HG03045 (cell line): Measurements from ENCODE around the gene CD84.
A peak's percentile ranks its signal among the peaks of the same experiment; 100 is the strongest.
"Not testable (repeated sequence)": the region's sequence is repeated elsewhere in the genome, so short reads cannot be mapped to it uniquely, and the experiment has no call there.

Source experiments
- ATAC-seq: cut with Tn5 transposase; IDR thresholded peaks from one replicate; pipeline ENCODE4 v1.9.1; 2021; ENCODE audit warnings: mild to moderate bottlenecking, moderate library complexity; ENCODE audit not compliant: unreplicated experiment

CD84 gene

DNA sequence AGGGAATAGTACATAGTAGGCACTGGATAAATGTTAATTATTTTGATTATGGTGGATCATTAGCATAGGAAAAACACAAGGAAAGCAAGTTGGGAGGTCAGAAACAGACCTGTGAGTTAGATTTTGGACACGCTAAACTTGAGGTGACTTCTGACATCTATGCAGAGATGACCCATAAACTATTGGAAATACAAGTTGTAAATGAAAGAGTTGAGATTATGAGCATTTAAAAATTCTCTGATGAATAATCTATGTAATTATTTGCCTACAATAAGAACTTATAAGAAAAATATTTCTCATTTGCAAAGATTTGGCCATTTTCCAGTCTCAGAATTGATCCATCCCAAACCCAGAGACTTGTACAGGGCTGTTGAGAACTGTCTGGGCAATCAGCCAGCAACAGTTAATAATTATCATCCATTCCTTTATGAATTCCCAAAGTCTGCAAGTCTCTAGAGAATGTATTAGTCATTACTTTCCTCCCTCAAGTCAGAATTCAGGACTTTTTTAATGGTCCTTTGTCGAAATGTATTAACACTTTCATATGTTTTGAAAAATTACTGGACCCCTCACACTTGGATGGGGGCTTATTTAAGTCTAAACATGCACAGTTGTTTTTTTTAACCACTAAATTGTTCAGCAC lies 36.9 kb downstream of the CD84 start:
- ATAC-seq, result no peak

DNA sequence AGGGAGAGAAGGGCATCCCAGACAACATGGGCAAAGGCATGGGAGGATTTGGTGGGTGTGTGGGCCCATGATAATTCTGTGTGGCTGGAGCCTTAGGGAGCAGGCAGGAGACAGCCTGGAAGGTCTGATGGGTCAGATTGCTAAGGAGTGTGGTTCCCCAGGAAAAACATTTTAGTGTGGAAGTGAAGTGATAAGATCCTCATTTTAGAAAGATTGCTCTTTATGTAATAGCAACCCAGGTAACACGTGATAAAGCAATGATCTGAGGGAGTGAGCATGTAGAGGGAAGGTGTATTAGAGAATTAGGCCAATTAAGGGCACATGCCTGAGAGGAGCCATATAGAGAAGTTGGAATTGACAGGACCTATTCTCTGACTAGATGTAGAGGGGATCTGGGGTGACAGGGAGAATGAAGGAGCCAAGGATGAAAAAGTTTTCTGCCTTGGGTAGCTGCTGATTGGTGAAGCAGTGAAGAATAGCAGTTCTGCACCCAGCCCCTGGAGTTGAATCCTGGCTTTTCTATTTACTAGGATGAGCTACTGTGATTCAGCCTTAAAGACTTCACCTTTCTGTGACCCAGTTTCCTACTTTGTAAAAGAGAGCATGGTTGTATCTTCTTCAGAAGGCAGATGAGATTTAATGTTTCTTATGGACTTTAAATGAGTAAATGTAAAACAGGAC lies 37.5 kb downstream of the CD84 start:
- ATAC-seq, result no peak

DNA sequence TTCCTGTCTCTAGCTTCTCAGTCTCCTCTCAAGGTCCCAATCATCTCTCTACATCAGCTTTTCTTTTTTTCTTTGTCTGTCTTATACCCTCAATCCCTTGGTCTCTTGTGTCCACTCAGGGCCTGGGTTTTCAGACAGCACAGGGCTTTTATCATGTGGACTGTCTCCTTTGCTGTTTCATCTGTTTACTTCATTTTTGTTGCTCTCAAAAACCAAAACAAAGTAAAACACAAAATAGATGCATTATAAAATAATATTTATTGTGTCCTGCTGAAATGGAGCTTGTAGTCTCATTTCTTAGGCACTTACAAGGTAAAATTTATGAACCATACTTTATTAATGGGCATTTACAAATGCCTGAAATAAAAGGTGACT lies 38.5 kb downstream of the CD84 start:
- no peak for ATAC-seq

DNA sequence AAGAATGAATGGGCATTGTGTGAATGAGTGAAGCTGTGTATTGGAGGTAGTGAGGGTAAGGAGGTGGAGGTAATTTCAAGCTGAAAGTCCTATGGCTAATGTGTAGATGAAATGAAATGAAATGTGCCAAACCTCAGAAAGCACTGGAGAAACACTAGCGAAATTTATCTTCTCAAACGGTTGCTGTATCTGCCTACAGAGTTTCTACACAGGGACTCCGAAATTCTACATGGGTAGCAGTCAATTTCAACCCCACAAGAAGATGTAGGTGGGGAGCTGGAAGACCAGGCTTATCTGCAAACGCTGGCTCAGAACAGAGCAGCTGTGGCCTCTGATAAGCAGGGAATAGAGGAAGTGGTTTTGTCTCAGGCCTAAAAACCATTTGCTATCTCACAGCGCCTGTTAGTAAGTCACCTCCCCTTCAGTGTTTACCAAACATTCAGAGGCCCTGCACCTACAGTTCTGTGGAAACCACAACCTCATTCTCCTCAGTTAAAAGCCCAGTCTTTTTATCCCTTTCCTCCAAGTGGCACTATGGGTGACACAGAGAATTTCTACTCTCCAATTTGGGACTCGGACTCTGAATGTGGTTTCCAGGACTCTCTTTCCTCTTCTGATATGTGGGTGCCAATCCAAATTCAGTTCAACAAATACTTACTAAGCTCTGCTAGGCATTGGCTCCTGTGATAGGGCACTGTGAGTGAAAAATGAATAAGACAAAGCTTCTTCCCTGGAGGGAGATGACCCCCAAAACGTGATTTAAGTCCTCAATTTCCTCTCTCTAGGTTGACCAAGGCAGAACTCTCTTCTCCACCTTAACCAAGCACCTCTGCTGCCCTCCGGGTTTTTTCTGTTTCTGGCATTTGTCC lies 39.1 kb downstream of the CD84 start:
- ATAC-seq, result peak; percentile 83

DNA sequence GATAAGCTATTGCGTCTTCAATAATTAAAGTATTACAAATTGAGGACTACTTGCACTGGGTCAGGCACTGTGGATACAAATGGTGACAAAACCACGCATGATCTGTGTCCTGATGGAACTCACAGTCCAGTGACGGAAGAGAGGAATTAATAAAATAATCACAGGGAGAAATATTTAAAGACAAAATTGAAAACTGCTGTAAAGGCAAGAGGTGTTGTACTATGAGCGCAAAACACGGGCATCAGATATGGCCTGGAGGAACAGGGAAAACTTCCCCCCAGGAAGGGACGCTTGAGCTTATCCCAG lies 39.7 kb downstream of the CD84 start:
- no peak for ATAC-seq

DNA sequence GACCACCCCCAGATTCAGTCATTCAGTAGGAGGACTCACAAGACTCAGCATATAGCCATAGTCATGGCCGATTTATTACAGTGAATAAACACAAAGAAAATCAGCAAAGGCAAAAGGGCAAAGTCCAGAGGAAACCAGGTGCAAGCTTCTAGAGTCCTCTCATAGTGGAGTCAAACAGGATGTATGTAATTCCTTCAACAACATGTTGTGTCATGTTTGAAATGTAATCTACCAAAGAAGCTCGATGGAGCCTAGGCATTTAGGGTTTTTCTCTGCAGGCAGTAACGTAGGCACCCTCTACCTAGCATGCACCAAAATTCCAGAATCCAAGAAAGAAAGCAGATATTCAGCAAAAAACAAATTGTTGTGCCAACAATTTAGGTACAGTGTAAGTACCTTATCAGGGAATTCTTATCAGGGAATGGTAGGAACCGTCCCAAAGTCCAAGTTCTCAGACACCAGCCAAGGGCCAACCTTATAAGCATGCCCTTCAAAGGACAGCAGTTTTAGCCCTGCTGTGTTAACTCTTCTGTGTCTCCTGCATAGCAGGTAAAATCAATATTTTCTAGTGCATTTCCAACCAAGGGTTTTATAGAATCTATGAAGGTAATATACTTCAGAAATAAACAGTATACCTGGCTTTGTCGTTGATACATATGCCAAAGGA lies 40.2 kb downstream of the CD84 start:
- ATAC-seq, result no peak

DNA sequence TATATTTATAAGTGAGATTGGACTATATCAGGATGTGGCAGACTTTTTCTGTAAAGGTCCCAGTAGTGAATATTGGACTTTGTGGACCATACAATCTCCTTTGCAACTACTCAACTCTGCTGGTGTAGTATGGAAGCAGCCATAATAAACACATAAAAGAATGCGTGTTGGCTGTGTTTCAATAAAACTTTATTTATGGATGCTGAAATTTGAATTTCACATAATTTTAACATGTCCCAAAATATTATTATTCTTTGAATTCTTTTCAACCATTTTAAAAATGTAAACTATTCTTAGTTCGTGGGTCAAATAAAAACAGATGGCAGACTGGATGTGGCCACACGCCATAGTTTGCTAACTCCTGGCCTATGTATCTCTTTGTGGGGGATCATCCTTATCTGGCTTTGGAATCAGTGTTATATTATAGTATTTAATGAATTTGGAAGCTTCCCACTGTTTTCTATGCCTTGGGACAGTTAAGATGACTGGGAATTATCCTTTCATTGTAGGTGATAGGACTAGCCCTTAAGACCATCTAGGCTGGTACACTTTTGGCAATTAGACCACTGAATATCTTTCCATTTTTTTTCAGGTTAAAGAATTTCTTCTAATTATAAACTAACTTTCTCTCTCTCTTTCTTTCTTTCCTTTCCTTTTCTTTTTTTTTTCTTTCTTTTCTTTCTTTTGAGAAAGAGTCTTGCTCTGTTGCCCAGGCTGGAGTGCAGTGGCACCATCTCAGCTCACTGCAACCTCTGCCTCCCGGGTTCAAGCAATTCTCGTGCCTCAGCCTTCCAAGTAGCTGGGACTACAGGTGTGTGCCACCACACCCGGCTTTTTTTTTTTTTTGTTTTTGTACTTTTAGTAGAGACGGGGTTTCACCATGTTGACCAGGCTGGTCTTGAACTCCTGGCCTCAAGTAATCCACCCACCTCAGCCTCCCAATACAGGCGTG lies 41.3 kb downstream of the CD84 start:
- no peak for ATAC-seq

DNA sequence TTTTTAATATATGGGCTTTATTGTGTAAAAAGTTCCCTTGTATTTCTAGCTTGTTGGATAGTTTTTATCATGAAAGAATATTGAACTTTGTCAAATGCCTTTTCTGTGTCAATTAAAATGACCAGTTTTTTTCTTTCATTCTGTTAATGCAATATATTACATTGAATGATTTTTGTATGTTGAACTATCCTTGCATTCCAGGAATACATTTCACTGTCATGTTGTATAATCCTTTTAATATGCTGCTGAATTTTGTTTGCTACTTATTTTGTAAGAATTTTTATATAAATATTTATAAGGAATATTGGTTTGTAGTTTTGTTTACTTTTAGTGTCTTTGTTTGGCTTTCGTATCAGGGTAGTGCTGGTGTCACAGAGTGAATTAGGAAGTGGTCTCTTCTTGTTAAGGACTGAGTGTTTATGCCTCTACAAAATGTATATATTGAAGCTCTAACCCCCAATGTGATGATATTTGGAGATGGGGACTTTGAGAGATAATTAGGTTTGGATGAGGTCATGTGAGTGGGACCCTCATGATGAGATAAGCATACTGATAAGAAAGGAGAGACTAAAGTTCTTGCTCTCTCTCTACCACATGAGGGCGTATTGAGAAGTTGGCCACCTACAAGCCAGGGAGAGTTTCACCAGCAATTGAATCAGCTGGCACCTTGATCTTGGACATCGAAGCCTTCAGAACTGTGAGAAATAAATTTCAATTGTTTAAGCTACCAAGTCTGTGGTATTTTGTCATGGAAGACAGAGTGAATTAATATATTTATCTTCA lies 44.3 kb downstream of the CD84 start:
- ATAC-seq, result no peak

DNA sequence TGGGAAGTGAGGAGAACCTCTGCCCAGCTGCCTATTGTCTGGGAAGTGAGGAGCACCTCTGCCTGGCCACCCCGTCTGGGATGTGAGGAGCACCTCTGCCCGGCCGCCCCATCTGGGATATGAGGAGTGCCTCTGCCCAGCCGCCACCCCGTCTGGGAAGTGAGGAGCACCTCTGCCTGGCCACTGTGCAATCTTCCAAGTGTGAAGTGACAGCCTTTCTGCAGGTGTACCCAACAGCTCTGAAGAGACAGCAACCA lies 46.8 kb downstream of the CD84 start:
- ATAC-seq, result not testable (repeated sequence)

DNA sequence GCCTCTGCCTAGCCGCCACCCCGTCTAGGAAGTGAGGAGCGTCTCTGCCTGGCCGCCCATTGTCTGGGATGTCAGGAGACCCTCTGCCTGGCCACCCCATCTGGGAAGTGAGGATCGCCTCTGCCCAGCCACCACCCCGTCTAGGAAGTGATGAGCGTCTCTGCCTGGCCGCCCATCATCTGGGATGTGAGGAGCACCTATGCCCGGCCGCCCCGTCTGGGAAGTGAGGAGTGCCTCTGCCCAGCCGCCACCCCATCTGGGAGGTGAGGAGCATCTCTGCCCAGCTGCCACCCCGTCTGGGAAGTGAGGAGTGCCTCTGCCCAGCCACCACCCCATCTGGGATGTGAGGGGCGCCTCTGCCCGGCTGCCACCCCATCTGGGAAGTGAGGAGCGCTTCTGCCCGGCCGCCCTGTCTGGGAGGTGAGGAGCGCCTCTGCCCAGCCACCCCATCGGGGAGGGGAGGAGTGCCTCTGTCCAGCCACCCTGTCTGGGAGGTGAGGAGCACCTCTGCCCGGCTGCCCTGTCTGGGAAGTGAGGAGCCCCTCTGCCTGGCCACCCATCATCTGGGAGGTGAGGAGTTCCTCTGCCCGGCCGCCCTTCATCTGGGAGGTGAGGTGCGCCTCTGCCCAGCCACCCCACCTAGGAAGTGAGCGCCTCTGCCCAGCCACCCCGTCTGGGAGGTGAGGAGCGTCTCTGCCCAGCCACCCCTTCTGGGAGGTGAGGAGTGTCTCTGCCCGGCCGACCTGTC lies 47.3 kb downstream of the CD84 start:
- not testable (repeated sequence) for ATAC-seq

DNA sequence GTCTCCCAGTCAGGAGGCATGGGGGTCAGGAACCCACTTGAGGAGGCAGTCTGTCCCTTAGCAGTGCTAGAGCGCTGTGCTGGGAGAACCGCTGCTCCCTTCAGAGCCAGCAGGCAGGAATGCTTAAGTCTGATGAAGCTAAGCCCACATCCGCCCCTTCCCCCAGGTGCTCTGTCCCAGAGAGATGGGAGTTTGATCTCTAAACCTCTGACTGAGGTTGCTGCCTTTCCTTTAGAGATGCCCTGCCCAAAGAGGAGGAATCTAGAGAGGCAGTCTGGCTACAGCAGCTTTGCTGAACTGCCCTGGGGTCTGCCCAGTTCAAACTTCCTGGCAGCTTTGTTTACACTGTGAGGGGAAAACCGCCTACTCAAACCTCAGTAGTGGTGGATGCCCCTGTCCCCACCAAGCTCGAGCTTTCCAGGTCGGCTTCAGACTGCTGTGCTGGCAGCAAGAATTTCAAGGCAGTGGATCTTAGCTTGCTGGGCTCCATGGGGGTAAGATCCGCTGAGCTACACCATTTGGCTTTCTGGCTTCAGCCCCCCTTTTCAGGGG lies 49.8 kb downstream of the CD84 start:
- not testable (repeated sequence) for ATAC-seq

DNA sequence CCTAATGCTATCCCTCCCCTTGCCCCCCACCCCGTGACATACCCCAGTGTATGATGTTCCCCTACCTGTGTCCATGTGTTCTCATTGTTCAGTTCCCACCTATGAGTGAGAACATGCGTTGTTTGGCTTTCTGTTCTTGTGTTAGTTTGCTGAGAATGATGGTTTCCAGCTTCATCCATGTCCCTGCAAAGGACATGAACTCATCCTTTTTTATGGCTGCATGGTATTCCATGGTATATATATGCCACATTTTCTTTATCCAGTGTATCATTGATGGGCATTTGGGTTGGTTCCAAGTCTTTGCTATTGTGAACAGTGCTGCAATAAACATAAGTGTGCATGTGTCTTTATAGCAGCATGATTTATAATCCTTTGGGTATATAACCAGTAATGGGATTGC lies 55.5 kb downstream of the CD84 start:
- not testable (repeated sequence) for ATAC-seq

DNA sequence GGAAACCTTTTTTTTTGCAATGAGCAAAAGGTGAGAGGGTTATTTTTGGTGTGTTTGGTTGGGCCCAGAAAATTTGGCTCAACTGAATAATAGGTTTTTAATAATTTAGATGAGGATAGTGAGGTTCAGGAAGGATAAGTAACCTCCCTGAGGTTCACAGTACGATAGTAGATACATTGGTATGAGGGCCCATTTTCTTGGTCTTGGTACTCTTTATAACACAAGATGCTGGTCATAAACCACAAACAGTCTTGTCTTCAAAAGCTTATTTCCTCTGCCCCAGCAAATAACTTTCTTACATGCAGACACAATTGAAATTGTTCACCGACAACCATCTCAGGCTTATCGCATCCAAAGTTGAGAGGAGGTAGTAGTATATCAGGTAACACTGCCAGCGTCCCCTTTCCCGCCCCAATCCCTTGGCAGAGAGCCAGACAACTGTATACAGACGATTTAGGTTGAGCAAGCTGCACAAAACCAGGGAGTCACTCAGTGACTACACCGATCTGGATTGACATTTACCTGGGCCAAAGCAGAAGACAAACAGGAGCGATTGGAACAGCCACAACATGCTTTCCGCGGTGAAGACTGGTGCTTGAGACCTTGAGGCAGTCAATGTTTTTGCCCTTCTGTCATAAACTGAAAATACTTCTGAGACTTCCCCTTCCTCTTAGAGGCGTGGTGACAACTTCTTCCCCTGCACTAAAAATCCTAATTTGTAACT lies 56.5 kb downstream of the CD84 start, which contains the start of gene SLAMF6:
Gene SLAMF6, minus strand, starts transcription at position 634 of the 724 bp plus-strand sequence. Its CDS starts 63 bp downstream, at position 571.
- no peak for ATAC-seq

DNA sequence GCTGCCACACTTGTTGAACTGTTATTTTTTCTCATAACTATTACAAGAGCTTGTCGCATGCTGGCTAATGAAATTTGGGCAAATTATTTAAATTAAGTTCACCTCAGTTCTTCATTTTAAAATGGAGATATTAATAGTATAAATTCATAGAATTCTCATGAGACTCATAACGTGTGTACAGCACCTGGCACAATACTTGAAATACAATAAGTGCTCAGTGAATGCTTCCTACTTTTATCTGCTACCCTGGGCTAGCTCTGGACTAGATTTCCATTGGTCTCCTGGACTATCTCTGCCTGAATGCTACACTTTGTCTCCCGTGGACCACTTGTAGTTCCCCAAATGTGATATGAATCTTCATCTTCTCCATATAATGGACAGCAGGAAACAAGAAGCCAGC lies 57.2 kb downstream of the CD84 start:
- no peak for ATAC-seq

DNA sequence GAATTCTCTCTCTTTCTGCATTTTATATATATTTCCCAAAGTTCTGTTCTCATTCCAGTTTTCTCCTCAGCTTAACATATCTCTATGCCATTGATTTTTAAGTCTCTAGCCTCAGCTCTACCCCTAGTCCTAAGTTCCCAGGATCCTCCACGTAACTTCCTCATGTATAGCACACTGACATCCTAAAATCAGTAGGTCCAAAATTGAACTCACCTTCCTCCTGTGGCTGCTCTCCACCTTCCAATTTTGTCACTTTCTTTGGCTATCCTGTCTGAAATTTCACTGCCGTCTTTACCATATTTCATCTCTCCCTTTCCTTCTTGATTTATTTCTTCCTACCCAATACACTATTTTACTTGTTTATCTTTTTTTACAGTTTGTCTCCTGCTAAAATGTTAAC lies 57.7 kb downstream of the CD84 start:
- ATAC-seq, result no peak

DNA sequence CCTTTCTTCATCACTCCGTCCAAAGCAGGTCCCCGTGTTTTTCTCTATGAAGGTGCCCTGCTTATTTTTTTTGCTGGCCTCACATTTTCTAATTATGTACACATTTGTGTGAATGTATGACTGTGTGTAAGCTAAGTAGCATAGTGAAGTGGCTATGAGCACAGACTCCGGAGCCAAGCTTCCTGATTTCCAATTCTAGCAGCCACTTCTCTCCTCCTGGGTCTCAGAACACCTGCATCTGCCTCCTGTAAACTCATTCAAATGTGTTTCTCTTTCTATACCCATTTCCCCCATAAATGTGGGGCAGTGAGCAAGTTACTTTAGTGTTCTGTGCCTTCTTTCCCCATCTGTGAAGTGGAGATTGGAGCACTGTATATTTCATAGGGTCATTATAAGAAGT lies 58.3 kb downstream of the CD84 start:
- no peak for ATAC-seq

DNA sequence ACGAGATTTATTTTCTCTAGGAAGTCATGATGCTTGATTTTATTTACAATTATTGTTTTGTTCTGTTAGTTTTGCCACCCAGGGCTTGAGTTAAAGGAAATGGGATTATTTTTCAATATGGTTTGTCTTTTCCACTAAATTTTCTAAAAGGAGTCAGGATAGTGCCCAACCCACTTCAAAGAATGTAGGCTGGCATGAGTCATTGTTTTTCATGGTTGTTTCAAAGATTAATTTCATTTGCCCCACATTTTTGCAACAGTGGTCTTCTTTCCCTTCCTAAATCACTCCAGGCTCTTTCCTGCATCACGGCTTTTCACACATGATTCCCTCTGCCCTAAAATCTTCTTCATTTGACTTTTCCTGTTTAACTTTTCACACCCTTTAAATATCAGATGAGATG lies 58.7 kb downstream of the CD84 start:
- ATAC-seq, result no peak
